HG03039 (cell line): ENCODE data around the gene KRT76.

Source experiments
- ATAC-seq: cut with Tn5 transposase; IDR thresholded peaks from one replicate; pipeline ENCODE4 v1.9.1; 2021; ENCODE audit warnings: mild to moderate bottlenecking, moderate library complexity; ENCODE audit not compliant: unreplicated experiment

The KRT76 gene

GRCh38 chr12:52776913-52777395, at the start of gene KRT76:
KRT76 (minus strand) TSS chr12:52777345; CDS start chr12:52777291, 54 bp downstream.
- ATAC-seq, result no peak

GRCh38 chr12:52825961-52826360, 48.8 kb upstream of the KRT76 start:
- ATAC-seq, result no peak

GRCh38 chr12:52824741-52825410, 47.7 kb upstream of the KRT76 start:
- ATAC-seq, result no peak

- ATAC-seq, result no peak
Measured at GRCh38 chr12:52823761-52824450, 46.8 kb upstream of the KRT76 start.

GRCh38 chr12:52822771-52823510, 45.8 kb upstream of the KRT76 start:
- ATAC-seq, result no peak

GRCh38 chr12:52821826-52822660, 44.9 kb upstream of the KRT76 start:
- no peak for ATAC-seq

GRCh38 chr12:52821071-52821730, 44.1 kb upstream of the KRT76 start:
- ATAC-seq, result no peak

- no peak for ATAC-seq
Measured at GRCh38 chr12:52820521-52820920, 43.4 kb upstream of the KRT76 start.

- no peak for ATAC-seq
Measured at GRCh38 chr12:52819731-52820510, 42.8 kb upstream of the KRT76 start.

- ATAC-seq, result no peak
Measured at GRCh38 chr12:52818887-52819420, 41.8 kb upstream of the KRT76 start.

GRCh38 chr12:52818388-52818787, 41.2 kb upstream of the KRT76 start:
- ATAC-seq, result no peak

GRCh38 chr12:52817699-52818238, 40.6 kb upstream of the KRT76 start:
- no peak for ATAC-seq

GRCh38 chr12:52817003-52817698, 40.0 kb upstream of the KRT76 start:
- no peak for ATAC-seq

GRCh38 chr12:52815676-52816588, 38.8 kb upstream of the KRT76 start:
- no peak for ATAC-seq

- no peak for ATAC-seq
Measured at GRCh38 chr12:52815161-52815560, 38.0 kb upstream of the KRT76 start.

- ATAC-seq, result no peak
Measured at GRCh38 chr12:52814710-52815155, 37.6 kb upstream of the KRT76 start.
